Activated CD4-positive, alpha-beta memory T cell treated with anti-CD3 and anti-CD28 coated beads for 36 hours (primary cell): ENCODE data around the gene NSA2. TPM values are rescaled to one million over a fixed set of nuclear protein-coding genes. Genes with fewer than 3 reads are reported as not detected.
"Not testable (repeated sequence)": the region's sequence is repeated elsewhere in the genome, so short reads cannot be mapped to it uniquely, and the experiment has no call there.

ENCODE experiments used
- CTCF ChIA-PET: fragments of 350-600 bp; sonication (Branson Sonifier 250); formaldehyde crosslinking; loops from one replicate; lab custom pipeline; 2021; ENCODE audit warnings: antibody characterized with exemption, inconsistent platforms; lab: Charles Lee
- POLR2A ChIA-PET: fragments of 350-600 bp; sonication (Branson Sonifier 250); formaldehyde crosslinking; loops from one replicate; lab custom pipeline; 2021; ENCODE audit warnings: antibody characterized with exemption; lab: Charles Lee
- DNase-seq: peaks from one replicate; pipeline ENCODE4 v3.0.0-alpha.2; 2020
- H3K27ac Mint-ChIP-seq: one replicate; pipeline ENCODE4 v1.8.0; 2021; ENCODE audit warnings: mixed read lengths
- H3K27me3 Mint-ChIP-seq: one replicate; pipeline ENCODE4 v1.8.0; 2021; ENCODE audit warnings: mixed read lengths
- H3K36me3 Mint-ChIP-seq: one replicate; pipeline ENCODE4 v1.8.0; 2021; ENCODE audit warnings: mixed read lengths
- H3K4me1 Mint-ChIP-seq: one replicate; pipeline ENCODE4 v1.8.0; 2021; ENCODE audit warnings: low read depth, mixed read lengths
- H3K4me3 Mint-ChIP-seq: one replicate; pipeline ENCODE4 v1.8.0; 2021; ENCODE audit warnings: mild to moderate bottlenecking, mixed read lengths
- H3K9me3 Mint-ChIP-seq: one replicate; pipeline ENCODE4 v1.8.0; 2021; ENCODE audit warnings: mixed read lengths
- intact Hi-C: fragments of 100-400 bp; cut with micrococcal nuclease; formaldehyde crosslinking; loops from one replicate; pipeline ENCODE4 v1.15.1; 2023
- total RNA-seq, 2 experiments: library from RNA; stranded (reverse); gene quantifications; one replicate each; pipeline ENCODE4 v1.2.3, GENCODE V29; 2021

NSA2 gene
- total RNA-seq, 2 experiments from 2014 or later, result 96.1 to 98.0 TPM

DNA sequence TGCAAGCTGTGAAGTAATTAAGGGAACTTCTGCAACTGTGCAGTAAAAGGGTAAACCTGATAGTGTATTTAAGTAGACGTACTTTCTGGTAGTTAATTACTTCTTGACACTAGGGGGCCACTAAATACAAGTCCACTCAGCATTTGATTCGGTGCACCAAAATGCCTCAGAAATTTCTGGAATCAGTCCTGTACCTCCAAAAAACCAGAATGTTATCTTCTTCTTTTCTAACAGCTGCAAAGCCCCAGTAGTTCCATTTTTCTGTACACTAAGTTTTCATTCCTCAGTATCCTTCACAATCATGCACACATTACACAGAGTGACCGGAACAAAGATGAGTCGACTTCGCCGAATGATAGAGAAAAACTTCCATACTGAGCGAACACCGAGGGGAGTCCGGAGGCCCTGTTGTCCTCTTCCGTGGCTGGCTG lies 616 bp upstream of the NSA2 start:
- no peaks in the 10 kb centered on the region for H3K27me3 Mint-ChIP-seq
- peak overlapping the region; percentile 100 for H3K4me3 Mint-ChIP-seq
- peaks cover 24% of the 10 kb centered on the region for H3K36me3 Mint-ChIP-seq
- H3K27ac Mint-ChIP-seq, result peak overlapping the region; percentile 97
- intact Hi-C loops, result loop anchor here (2.0 to 10.0 kb wide), 7 partner anchors 82 to 1204 kb away; partner anchors contain the start of genes CERT1, FAM169A, HEXB and POC5
- H3K9me3 Mint-ChIP-seq, result no peaks in the 10 kb centered on the region
- peaks cover 42% of the 10 kb centered on the region for H3K4me1 Mint-ChIP-seq
- no peak for DNase-seq
- POLR2A ChIA-PET, result interaction anchor here (0.7 to 0.9 kb wide), 2 partner anchors 39 to 101 kb away, joined by 3 read pairs; no protein-coding TSS in a partner anchor
- CTCF ChIA-PET, result interaction anchor here (0.8 to 1.9 kb wide), 6 partner anchors 8 to 152 kb away, joined by 3 to 7 read pairs (median 4); no protein-coding TSS in a partner anchor

DNA sequence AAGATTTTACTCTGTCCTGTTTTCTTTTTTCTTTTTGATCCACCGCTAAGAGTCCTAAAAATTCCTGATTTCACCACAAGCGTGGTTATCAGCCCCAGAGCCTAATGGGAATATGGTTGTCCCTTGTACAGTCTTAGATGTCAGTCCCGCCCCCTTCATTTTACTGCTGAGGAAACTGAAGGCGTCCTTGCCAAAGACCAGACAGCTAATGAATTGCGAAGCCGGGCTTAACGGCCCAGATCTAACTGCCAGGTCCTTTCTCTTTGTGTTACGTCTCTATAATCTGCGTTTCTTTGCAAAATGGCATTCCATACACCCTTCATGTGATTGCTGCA lies 497 bp downstream of the NSA2 start:
- DNase-seq, result peak; percentile 23
- no peaks in the 10 kb centered on the region for H3K27me3 Mint-ChIP-seq
- POLR2A ChIA-PET, result no interaction called here
- peak overlapping the region; percentile 100 for H3K4me3 Mint-ChIP-seq
- peaks cover 17% of the 10 kb centered on the region for H3K36me3 Mint-ChIP-seq
- intact Hi-C loops, result loop anchor here (1.0 to 10.0 kb wide), 8 partner anchors 83 to 1205 kb away; partner anchors contain the start of genes CERT1, FAM169A, HEXB and HMGCR
- CTCF ChIA-PET, result interaction anchor here (0.6 to 1.9 kb wide), 6 partner anchors 10 to 812 kb away, joined by 3 to 7 read pairs (median 4); no protein-coding TSS in a partner anchor
- peak overlapping the region; percentile 97 for H3K27ac Mint-ChIP-seq
- no peaks in the 10 kb centered on the region for H3K9me3 Mint-ChIP-seq
- peaks cover 33% of the 10 kb centered on the region for H3K4me1 Mint-ChIP-seq

GRCh38 chr5:74772359-74772758 lies 5.3 kb downstream of the NSA2 start:
- H3K4me3 Mint-ChIP-seq, result no peak overlapping the region
- intact Hi-C loops, result no loop called here
- no peak overlapping the region for H3K27ac Mint-ChIP-seq
- ChIA-PET CTCF (no interaction called here), POLR2A (interaction anchor here (0.7 kb wide), 1 partner anchor 274 kb away, joined by 3 read pairs; no protein-coding TSS in a partner anchor)
- no peaks in the 10 kb centered on the region for H3K9me3 Mint-ChIP-seq
- H3K4me1 Mint-ChIP-seq, result peaks cover 13% of the 10 kb centered on the region
- DNase-seq, result no peak
- no peaks in the 10 kb centered on the region for H3K27me3 Mint-ChIP-seq
- H3K36me3 Mint-ChIP-seq, result peaks cover 31% of the 10 kb centered on the region

DNA sequence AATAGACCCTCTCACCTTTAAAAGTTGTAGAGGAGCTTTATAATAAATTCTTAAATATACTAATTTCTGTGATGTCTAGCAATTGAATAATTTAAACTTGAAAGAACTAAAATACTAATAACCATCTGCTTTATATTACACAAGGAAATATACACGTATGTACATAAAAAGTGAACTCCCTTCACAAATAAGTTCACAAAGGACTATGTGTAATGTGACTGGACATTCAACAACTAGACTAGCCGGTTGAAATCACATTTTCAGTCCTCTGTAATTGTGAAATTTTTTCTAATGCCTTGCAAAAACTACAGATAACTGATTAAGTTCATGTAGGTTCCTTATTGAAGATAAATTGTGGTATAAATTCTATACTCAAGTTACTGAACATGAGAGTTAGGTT lies 11.6 kb downstream of the NSA2 start:
- Mint-ChIP-seq H3K36me3 (peaks cover 12% of the 10 kb centered on the region), H3K4me3 (no peak overlapping the region), H3K27ac (no peak overlapping the region), H3K27me3 (no peaks in the 10 kb centered on the region), H3K4me1 (no peaks in the 10 kb centered on the region), H3K9me3 (no peaks in the 10 kb centered on the region)
- POLR2A ChIA-PET, result no interaction called here
- CTCF ChIA-PET, result no interaction called here
- intact Hi-C loops, result no loop called here
- DNase-seq, result no peak

- ChIA-PET POLR2A (no interaction called here), CTCF (interaction anchor here (1.1 kb wide), 1 partner anchor 132 kb away, joined by 3 read pairs; no protein-coding TSS in a partner anchor)
- no peaks in the 10 kb centered on the region for H3K27me3 Mint-ChIP-seq
- no peak overlapping the region for H3K27ac Mint-ChIP-seq
- intact Hi-C loops, result no loop called here
- H3K4me1 Mint-ChIP-seq, result no peaks in the 10 kb centered on the region
- H3K9me3 Mint-ChIP-seq, result no peaks in the 10 kb centered on the region
- no peak for DNase-seq
- H3K36me3 Mint-ChIP-seq, result peaks cover 15% of the 10 kb centered on the region
- no peak overlapping the region for H3K4me3 Mint-ChIP-seq
Measured at GRCh38 chr5:74786851-74787250, 19.8 kb downstream of the NSA2 start.

- no peaks in the 10 kb centered on the region for H3K9me3 Mint-ChIP-seq
- intact Hi-C loops, result no loop called here
- POLR2A ChIA-PET, result no interaction called here
- no peaks in the 10 kb centered on the region for H3K27me3 Mint-ChIP-seq
- H3K36me3 Mint-ChIP-seq, result peaks cover 20% of the 10 kb centered on the region
- no peak for DNase-seq
- H3K4me3 Mint-ChIP-seq, result no peak overlapping the region
- no peak overlapping the region for H3K27ac Mint-ChIP-seq
- CTCF ChIA-PET, result interaction anchor here (1.1 kb wide), 1 partner anchor 132 kb away, joined by 3 read pairs; no protein-coding TSS in a partner anchor
- no peaks in the 10 kb centered on the region for H3K4me1 Mint-ChIP-seq
Measured at GRCh38 chr5:74787424-74787823, 20.4 kb downstream of the NSA2 start.

DNA sequence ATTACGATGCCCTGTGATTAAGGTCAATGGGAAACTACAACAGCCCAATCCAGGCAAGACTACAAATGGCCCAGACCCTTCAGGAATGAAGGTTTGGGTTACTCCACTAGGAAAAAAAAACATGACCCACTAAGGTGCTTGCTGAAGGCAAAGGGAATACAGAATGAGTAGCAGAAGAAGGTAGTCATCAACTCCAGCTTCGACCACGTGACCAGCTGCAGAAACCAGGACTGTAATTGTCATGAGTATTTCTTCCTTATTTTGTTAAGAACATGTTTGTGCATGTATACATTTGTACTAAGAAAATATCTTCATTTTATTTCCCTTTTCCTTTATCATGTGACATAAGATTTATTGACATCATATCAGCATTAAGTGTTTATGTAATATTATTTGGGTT lies 24.6 kb downstream of the NSA2 start:
- CTCF ChIA-PET, H3K27me3 Mint-ChIP-seq, DNase-seq, H3K27ac Mint-ChIP-seq, H3K4me3 Mint-ChIP-seq, H3K9me3 Mint-ChIP-seq, POLR2A ChIA-PET, H3K4me1 Mint-ChIP-seq, intact Hi-C loops: not testable (repeated sequence)
- H3K36me3 Mint-ChIP-seq, result peaks cover 27% of the 10 kb centered on the region

GRCh38 chr5:74798977-74799911 lies 32.2 kb downstream of the NSA2 start:
- POLR2A ChIA-PET, result no interaction called here
- intact Hi-C loops, result no loop called here
- CTCF ChIA-PET, result no interaction called here

DNA sequence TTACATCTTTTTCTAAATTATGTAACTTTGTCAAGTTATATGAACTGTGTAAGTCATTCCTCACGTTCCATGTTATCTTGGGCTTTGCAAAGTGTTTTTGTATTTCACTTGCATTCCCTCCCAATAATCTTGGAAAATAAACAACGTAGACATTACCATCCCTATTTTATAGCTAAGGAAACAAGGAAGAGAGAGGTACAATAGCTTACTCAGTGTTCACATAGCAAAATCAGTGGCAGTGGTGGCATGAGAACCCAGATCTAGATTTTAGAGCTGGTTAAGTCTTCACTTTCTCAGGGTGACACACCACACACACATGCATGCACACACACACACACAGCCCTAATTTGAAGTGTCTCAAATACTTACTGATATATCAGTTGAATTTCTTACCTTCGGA lies 34.1 kb downstream of the NSA2 start:
- H3K27ac Mint-ChIP-seq, result no peak overlapping the region
- H3K27me3 Mint-ChIP-seq, result no peaks in the 10 kb centered on the region
- CTCF ChIA-PET, result interaction anchor here (0.6 kb wide), 1 partner anchor 37 kb away, joined by 3 read pairs; no protein-coding TSS in a partner anchor
- no peaks in the 10 kb centered on the region for H3K4me1 Mint-ChIP-seq
- intact Hi-C loops, result no loop called here
- H3K36me3 Mint-ChIP-seq, result peaks cover 8% of the 10 kb centered on the region
- no peak overlapping the region for H3K4me3 Mint-ChIP-seq
- DNase-seq, result no peak
- POLR2A ChIA-PET, result no interaction called here
- H3K9me3 Mint-ChIP-seq, result no peaks in the 10 kb centered on the region

More at GRCh38 chr5:74798977-74799911, 32.2 kb downstream of the NSA2 start:
- Mint-ChIP-seq H3K4me3 (no peak overlapping the region), H3K27ac (no peak overlapping the region), H3K36me3 (peaks cover 10% of the 10 kb centered on the region), H3K4me1 (no peaks in the 10 kb centered on the region), H3K9me3 (no peaks in the 10 kb centered on the region), H3K27me3 (no peaks in the 10 kb centered on the region)
- no peak for DNase-seq

DNA sequence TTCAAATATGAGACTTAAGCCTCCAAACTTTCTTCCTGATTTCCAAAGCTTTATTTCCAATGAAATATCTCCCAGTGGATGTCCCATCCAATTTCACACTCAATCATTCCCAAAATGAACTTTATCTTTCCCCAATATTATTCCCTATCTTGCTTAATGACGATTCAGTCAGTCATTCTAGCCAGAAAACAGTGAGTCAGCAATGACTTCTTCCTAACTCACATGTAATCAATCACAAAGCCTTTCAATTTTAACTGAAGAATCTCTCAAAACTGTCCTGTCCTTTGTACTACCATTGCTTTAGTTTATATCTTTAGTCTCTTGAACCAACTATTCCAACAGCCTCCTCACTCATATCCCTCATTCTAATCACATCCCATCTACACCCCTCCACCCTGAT lies 34.9 kb downstream of the NSA2 start:
- Mint-ChIP-seq H3K9me3 (no peaks in the 10 kb centered on the region), H3K27ac (no peak overlapping the region), H3K36me3 (peaks cover 8% of the 10 kb centered on the region), H3K27me3 (no peaks in the 10 kb centered on the region), H3K4me3 (no peak overlapping the region), H3K4me1 (no peaks in the 10 kb centered on the region)
- ChIA-PET CTCF (no interaction called here), POLR2A (no interaction called here)
- intact Hi-C loops, result no loop called here
- no peak for DNase-seq

- intact Hi-C loops, result no loop called here
- no peaks in the 10 kb centered on the region for H3K4me1 Mint-ChIP-seq
- H3K4me3 Mint-ChIP-seq, result no peak overlapping the region
- H3K27me3 Mint-ChIP-seq, result no peaks in the 10 kb centered on the region
- DNase-seq, result no peak
- POLR2A ChIA-PET, result no interaction called here
- no peak overlapping the region for H3K27ac Mint-ChIP-seq
- CTCF ChIA-PET, result no interaction called here
- peaks cover 7% of the 10 kb centered on the region for H3K36me3 Mint-ChIP-seq
- no peaks in the 10 kb centered on the region for H3K9me3 Mint-ChIP-seq
Measured at GRCh38 chr5:74810915-74811314, 43.9 kb downstream of the NSA2 start.

DNA sequence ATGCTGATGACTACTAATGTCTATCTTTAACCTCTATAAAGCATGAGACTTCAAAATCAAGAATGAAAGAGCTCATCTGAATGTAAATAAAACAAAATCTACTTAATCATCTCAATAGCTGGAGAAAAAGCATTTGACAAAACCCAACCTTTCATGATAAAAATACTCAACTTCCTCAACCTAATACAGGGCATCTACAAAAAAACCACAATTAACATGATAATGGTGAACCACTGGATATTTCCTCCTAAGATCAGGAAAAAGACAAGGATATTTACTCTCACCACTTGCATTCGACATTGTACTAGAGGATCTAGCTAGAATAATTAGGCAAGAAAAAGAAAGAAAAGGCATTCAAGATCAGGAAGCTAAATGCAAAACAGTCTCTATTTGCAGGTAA lies 49.8 kb downstream of the NSA2 start:
- ChIA-PET CTCF (no interaction called here), POLR2A (no interaction called here)
- peaks cover 5% of the 10 kb centered on the region for H3K36me3 Mint-ChIP-seq
- H3K9me3 Mint-ChIP-seq, result no peaks in the 10 kb centered on the region
- intact Hi-C loops, result no loop called here
- no peak for DNase-seq
- peaks cover 2% of the 10 kb centered on the region for H3K4me1 Mint-ChIP-seq
- H3K4me3 Mint-ChIP-seq, result no peak overlapping the region
- H3K27me3 Mint-ChIP-seq, result no peaks in the 10 kb centered on the region
- no peak overlapping the region for H3K27ac Mint-ChIP-seq
